HG02852 (cell line): ENCODE results near the gene CD48.

Experiments used
- ATAC-seq: cut with Tn5 transposase; IDR thresholded peaks from one replicate; pipeline ENCODE4 v1.9.1; 2021; ENCODE audit warnings: mild to moderate bottlenecking, moderate library complexity; ENCODE audit not compliant: unreplicated experiment

The CD48 gene, protein sequence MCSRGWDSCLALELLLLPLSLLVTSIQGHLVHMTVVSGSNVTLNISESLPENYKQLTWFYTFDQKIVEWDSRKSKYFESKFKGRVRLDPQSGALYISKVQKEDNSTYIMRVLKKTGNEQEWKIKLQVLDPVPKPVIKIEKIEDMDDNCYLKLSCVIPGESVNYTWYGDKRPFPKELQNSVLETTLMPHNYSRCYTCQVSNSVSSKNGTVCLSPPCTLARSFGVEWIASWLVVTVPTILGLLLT

DNA sequence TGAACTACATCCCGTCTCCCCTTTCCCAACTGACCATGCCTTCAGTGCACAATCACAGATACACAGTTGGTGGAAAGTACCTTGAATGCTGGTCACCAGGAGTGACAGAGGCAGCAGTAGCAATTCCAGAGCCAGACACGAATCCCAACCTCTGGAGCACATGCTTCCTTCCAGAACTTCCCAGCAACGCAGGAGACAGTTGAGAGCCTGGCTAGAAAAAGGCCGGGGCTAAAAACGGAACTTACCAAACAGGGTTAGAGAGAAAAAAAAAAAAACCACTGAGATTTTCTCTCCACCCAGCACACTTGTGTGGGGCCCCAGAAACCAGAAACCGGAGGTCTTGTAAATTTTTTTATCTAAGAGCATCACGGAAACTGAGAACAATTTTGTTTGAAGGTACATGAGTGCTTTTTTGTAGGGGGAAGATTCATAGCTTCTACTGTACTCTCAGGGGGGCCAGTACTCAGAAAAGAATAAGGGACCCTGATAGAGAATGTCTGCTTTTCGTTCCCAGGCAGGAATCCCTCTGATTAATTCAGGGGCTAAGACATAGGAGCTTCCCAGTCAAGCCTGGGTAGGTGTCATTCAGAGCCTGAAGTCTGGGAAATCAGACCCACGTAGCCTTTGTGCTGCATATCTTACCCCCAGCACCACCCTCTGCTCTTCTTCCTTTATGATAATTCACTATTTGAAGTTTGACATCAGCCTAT is at the start of gene CD48:
Gene CD48, minus strand, starts transcription at position 221 of the 710 bp plus-strand sequence. Its CDS starts 59 bp downstream, at position 162.
- ATAC-seq: no peak

DNA sequence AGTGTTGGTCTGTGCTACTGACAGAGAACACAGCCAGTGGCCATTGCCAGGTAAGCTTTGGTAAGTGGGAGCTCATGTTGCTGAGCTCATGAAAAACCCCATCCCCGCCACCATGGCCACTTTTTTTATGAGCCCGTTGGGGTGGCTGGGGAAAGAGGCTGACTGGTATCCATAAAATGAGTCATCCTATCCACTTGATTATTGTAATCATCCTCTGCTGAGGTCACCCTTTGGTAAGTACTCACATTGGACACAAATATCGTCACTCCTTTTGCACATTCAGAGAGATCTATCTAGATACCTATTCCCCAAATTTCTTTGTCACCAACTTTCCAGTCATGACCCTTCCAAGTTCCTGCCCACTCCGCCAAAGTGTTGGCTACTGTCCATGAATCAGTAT is 49.4 kb upstream of the CD48 start:
- no peak for ATAC-seq

DNA sequence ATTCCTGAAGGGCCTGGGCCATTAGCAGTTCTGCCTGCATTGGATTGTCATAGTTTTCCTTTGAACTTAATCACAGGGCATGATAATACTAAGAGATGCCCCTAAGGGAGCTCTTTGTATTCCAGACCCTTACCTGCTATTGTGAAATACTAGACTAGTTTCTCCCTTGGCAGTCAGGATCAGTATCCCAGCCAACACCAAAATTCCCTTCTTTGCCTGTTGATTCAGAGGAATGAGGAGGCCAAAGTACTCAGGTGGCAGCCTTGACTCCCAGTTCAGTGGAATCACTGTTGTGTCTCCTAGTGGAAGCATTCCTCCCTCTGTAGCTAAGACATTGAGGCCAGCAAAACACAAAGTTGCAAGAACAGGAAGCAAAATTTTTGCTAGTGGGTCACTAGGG is 48.1 kb upstream of the CD48 start:
- no peak for ATAC-seq

DNA sequence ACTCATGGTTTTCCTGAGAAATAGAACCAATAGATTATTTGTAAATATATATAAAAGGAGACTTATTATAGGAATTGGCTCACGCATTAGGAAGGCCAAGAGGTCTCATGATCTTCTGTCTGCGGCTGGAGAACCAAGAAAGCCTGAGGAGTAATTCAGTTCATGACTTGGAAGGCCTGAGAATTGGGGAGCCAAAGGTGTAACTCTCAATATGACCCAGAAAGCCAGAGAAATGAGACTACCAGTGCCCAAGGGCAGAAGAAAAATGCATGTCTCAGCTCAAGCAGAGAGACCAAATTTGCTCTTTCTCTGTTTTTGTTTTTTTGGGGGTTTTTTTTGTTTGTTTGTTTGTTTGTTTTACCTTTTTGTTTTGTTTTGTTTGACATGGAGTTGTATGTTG is 46.9 kb upstream of the CD48 start:
- no peak for ATAC-seq

DNA sequence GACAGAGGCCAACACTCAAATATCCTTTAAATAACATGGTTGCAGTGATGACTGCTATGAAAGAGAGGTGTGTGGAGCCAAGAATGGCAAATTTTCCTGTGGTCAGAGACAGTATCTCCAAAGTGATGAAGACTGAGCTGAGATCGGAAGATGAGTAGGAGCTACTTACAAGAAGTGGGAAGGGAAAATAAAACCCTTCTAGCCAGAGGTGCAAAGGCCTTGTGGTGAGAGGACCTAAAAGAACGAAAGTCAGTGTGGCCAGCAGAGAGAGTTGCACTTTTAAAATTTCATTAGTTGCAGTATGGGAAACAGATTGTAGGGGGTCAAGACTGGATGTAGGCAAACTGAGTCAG is 45.2 kb upstream of the CD48 start:
- no peak for ATAC-seq

DNA sequence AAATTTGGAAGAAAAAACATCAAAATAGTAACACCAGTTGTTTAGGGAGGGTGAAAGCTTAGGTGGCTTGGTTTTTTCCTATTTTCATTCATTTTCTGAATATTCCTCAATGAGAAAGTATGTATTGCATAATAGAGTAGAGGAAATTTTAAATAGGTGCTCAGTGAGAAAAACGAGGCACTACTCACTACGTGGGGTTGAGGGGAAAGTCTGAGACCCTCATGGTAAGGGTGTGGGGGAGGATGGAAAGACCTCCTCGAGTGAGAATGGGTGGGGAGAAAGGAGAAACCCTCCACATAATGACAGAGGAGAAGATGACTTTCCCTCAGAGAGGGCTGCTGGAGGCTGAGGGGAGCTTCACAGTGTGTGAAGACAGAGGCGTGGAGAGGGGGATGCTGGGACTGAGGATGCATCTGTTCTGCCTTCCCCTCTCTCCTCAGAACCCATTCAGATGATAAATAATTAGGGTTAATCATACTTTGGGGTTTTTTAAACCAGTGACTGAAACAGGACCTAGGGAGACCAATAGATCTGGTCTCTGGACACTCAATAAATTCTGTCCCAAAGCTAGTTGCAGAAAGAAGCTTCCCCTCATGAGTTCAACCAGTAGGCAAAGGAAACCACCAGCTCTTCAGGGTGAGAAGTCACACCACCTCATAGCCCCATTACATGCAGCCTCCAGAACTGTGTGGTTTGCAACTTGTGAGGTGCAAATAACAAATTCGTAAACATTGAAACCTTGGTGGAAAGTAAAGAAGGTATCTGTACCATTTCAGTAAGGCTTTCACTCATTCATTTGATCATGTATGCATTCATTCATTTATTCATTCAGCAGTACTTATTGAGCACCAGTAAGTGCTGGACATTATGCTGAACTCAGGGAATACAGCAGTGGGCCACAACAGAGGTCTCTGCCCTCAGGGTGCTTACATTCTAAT is 44.6 kb upstream of the CD48 start:
- no peak for ATAC-seq

DNA sequence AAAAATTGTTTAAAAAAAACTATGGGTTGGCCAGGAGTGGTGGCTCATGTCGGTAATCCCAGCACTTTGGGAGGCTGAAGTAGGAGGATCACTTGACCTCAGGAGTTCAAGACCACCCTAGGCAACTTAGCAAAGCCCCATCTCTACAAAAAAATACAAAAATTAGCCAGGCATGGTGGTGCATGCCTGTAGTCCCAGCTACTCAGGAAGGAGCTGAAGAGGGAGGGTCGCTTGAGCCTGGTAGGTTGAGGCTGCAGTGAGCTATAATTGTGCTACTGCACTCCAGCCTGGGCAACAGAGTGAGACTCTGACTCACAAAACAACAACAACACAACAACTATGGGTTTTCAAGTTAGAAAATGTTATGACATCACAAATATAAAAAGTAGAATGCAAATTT is 43.8 kb upstream of the CD48 start:
- no peak for ATAC-seq

DNA sequence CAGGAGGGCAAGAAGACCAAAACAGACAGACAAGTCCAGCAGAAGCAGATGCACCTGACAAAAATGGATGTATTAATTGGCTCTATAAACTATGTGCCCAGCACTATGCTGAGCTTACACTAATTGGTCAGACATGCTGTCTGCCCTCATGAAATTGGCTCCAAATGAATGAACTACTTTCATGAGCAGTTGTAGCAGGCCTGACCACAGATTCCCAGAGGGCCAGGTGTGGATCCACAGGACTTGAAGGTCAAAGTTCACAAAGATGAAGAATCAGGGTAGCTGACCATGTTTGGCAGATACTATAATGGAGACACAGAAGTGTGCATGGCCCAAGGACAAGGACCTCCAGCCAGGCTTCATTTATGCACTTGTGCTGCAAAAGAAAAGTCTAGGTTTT is 42.0 kb upstream of the CD48 start:
- no peak for ATAC-seq

DNA sequence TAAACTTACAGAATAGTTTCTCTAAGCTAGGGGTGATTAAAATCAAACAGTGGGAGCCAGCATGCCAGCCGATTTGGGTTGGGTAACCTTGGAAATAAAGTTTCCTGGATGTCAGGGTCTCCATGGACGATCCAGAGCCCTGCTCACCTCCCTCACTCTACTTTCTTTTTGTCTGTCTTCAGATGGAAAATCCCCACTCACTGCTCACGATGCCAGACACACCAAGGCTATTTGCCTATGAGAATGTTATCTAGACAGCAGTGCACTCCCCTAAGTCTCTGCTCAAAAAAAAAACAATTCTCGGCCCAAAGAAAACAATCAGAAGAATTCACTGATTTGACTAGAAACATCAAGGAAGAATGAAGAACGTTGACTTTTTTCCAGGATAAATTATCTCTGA is 41.3 kb upstream of the CD48 start:
- ATAC-seq: no peak

DNA sequence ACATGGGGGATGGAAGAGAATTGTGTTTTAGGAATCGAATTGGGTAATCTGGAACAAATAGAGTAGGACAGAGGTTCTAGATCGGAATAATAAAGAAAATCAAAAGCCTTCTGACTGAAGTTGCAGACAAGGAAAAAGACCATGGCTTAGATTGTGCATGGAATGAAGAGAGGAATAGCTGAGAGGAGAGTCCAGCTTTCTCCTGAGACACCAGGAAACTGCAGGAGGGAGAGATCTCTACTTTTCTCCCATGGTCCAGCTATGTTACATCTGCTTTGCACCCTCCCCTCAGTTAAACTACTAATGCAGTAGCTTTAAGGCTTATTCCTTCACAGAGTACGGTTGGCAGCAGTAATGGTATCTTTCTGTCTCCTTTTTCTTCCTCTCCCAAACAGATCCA is 40.8 kb upstream of the CD48 start:
- ATAC-seq: no peak

DNA sequence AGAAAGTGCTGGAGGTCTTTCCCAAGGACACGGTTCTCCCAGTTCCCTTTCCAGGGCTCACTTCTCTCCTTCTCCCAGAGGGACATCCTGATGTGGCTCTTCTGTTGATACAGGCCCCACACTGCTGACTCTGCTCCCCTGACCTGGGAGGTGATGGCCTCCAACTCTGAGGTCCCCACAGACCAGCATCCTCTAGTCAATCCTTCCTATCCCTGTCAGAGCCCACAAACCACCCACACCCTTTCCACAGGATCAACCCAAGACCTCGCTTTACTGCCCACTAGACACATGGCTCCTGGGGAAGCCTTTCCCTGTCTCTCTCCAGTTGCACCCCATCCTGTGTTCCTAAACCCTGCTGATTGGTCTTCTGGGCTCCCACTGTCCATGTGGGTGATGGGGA is 39.0 kb upstream of the CD48 start:
- ATAC-seq: no peak

DNA sequence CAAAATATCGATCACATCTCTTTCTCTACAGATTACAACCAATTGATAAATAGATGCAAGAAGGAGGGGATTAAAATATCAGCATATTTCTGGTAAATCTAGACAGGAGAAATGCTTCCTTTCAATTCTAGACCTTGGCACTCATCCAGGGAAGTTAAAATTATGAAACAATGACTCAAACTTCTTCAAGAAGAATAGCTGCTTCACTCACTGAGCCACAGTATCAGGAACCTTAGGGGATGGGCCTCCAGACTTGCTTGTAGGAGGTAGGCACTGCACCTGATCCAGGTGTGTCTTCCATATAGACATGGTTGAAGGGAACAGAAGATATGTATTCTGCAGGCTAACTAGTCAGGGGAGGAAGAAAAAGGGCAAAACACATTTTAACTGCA is 37.3 kb upstream of the CD48 start:
- no peak for ATAC-seq

DNA sequence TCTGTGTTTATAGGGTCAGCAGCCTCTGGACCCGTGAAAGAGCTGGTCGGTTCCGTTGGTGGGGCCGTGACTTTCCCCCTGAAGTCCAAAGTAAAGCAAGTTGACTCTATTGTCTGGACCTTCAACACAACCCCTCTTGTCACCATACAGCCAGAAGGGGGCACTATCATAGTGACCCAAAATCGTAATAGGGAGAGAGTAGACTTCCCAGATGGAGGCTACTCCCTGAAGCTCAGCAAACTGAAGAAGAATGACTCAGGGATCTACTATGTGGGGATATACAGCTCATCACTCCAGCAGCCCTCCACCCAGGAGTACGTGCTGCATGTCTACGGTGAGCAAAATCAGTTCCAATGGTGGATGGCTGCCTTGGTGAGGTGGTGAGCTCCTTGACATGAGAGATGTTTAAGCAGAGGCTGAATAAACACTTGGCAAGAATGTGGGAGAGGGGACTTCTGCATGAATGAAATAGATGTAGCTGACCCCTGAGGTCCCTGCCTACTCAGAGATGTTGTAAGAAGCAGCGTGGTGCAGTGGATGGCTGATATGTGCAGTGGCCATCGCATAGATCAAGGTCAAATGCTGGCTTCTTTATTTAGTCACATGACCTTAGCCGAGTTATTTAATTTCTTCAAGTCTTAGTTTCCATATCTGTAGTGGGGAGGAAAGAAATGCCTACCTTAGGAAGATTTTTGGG is 36.7 kb upstream of the CD48 start:
- no peak for ATAC-seq

DNA sequence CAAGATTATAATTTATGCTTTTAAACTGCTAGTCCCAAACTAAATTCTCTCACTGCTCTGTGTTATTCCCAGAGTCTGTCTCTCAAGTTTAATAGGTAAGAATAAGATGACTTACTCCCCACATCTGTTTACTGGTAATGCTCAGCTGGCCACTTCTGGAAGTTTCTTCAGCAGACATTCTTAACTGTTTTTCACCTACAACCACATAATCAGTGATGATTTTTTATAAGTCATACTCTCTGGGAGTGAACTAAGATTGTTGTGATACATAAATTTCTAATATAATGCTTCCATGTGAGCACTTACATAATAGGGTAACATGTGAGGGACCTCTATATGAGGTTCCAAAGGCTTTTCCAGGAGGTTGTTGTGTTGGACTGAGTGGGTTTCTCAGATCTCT is 36.1 kb upstream of the CD48 start:
- ATAC-seq: no peak

DNA sequence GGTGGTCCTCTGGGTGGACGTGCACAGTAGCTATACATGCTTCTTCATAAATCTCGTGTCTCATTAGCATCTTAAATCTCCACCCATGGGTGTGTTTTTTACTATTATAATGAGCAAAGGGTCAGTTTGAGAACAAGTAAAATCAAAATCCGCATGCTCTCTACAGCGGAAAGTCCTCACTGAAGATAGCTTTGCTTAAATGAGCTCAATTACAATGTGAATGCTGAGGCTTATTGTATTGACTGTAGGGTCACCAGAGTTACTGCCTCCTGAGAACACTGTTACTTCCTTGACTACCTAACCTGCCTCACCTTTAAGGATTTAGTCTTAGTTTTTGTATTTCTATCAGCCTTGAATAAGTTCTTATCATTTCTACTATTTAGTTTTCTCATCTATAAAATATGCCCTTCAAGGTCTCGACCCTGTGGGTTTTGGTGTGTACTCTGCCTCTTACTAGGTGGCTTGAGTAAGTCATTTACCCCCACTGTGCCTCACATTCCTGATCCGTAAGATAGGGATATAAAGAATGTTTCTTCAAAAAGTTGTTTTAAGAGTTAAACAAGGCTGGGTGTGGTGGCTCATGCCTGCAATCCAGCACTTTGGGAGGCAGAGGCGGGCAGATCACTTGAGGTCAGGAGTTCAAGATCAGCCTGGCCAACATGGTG is 35.3 kb upstream of the CD48 start:
- no peak for ATAC-seq

DNA sequence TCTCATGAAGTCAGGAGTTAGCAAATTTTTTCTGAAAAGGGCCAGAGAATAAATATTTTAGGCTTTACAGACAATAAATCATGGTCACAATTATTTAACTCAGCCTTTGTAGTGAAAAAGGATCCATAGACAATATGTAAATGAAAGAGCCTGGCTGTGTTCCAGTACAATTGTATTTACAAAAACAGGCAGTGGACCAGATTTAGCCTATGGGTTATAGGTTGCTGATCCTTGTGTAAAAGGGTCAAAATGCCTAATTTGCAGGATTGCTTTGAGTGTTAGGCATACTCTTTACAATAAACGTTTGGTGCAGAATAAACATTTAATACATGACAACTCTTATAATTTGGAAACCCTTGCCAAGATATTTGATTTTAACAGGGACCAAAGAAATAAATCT is 33.9 kb upstream of the CD48 start:
- no peak for ATAC-seq

DNA sequence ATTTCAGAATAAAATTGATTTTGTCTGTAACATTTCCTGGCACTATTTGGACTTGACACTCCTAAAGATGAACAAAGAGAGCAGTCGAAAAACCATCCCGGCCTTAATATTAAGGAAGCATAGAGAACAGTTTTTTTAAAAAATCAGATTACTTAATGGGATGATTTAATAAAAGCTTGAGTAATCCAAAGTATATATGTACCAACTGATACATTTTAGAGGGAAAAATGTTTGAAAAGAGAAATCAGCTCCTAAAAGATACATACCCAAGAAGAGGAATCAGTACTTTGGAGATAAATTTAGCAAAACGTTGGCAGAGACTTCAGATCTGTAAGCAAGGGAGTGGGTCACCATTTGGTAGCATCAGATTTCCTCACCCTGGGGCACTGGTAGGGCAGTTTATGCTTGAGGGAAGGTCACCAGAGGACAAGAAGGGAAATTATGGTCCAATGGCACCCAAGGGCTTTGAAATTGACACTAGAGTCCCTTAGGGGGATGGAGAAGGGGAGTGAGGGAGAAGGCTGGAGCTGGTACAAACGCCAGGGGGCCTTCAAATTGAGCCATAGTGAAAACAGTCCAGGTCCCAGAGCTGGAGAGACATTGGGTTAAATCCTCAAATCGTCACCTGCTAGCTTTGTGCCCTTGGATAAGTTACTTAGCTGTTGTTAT is 33.4 kb upstream of the CD48 start:
- no peak for ATAC-seq

DNA sequence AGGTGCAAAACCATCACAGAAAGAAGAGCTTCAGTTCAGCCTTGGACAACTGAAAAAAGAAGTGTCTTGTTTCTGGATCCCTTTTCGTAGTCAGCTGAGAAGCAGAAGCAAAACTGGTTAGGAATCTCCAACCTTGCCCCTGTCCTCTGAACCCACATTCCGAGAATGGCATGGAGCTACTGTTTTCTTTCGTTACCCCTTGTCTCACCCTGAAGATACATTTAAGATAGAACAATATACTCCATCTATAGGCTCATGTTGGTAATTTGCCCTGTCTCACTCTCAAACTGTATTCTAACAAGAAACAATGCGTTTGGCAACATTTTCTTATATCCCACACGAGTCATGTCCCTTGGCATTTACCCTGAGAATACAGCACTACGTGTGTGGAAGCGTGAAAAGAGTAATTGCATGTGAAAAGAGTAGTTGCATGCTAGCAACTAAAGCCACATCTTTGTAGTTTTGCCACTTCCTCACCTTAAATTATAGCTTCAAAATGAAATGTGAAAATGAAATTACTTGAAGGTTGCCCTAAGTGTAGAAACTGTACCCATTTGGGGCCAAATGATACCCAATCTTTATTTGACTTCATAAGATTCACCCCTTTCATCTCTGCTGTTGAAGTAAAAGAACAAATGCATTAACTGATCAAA is 32.7 kb upstream of the CD48 start:
- no peak for ATAC-seq

DNA sequence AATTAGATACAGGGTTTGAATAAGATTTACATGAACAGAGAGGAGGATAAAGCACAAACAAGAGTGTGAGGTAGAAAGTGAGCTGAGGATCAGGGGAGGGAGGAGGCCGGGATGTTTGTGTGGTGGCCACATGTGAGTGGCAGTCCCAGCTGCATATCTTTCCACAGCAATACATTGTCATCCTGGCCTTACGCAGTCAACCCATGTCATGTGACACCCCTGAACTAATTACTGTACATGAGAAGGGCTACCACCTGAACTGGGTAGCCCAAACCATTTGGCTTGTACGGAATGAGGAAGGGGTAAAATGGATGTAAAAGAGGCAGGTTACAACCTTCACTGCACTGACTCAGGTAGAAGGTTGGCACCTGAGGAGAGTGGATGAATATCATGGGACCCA is 31.6 kb upstream of the CD48 start:
- no peak for ATAC-seq
